ENCODE results near the gene PTGES2. TPM values are rescaled to one million over a fixed set of nuclear protein-coding genes. Genes with fewer than 3 reads are reported as not detected.
"Not testable (repeated sequence)": the region's sequence is repeated elsewhere in the genome, so short reads cannot be mapped to it uniquely, and the experiment has no call there.

Gene PTGES2
- total RNA-seq, 1 experiment from 2014 or later = 136 TPM

DNA sequence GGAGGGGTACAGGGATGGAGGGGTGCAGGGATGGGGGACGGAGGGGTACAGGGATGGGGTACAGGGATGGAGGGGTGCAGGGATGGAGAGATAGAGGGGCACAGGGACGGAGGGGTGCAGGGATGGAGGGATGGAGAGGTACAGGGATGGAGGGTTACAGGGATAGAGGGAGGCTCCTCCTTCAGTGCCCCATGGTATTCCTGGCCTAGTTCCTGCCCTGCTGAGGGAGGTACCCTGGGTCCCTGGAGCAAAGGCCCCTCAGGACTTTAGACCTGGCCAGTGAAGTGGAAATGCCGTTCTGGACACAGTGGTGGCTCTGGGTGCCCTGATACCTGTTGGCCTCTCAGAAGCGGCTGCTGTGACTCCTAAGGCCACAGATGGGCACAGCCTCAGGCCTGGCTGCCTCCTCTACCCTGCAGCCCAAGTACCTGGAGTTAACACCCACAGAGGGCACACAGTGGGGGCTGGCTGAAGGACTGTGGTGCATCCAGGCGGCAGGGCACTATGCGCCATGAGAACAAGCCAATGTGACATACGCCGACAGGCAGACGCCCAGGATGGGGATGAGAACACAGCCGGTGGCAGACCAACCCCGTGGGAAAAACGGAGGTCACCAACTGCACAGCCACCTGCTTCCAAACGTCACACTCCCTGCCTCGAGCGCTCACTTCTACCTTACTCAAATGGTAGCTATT, 8.4 kb downstream of the PTGES2 start:
- no peak for DNase-seq (ENCODE audit: low read depth)

DNA sequence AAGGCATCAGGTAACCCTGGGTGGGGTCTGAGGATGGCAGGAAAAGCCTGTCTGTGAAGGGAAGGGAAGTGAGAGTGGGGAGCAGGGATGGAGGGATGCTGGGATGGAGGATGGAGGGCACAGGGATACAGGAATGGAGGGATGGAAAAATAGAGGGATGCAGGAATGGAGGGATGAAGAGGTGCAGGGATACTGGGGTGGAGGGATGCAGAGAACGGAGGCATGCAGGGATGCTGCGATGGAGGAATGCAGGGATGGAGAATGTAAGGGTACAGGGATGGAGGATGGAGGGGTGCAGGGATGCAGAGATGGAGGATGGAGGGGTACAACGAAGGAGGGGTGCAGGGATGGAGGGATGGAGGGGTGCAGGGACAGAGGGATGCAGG, 9.1 kb downstream of the PTGES2 start:
- no peak for DNase-seq (ENCODE audit: low read depth)

DNA sequence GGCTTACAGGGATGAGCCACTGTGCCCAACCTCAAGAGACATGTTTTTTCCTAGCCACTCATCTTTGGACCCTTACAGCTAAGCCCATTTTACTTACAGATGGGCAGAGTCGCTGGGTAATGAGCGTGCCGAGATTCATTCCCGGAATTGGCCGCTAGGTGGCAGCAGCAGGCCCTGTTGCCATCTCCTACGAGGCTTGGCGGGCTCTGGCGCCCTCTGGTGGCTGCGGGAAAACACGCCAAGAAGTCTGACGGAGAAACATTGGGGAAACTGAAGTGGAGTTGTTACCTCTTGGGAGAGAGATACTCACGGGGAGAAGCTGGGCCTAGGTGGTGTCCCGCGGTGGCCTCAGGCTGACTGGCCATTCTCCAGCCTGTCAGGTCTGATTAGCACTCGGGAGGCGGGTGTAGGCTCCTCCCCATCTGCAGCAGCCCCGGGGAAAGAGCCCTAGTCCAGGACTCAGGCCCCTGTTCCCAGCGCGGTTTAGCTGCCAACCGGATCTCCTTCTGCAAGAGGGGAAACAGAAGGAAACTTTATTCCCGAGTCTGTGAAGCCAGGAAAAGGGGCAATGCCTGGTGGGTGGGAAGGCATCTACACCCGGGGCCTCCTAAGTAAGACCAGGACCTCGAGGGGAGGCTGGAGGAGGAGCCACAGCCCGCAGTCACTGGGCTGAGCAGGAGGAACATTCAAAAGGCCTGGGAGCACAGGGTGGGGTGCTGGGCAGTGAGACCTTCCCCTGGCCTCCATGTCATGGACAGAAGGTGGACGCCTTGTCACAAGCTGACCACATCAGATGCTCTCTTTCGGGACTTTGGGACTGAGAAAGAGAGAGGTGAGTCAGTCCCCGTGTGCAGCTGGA, 9.7 kb downstream of the PTGES2 start:
- peak; percentile 94 for DNase-seq (ENCODE audit: low read depth)

DNA sequence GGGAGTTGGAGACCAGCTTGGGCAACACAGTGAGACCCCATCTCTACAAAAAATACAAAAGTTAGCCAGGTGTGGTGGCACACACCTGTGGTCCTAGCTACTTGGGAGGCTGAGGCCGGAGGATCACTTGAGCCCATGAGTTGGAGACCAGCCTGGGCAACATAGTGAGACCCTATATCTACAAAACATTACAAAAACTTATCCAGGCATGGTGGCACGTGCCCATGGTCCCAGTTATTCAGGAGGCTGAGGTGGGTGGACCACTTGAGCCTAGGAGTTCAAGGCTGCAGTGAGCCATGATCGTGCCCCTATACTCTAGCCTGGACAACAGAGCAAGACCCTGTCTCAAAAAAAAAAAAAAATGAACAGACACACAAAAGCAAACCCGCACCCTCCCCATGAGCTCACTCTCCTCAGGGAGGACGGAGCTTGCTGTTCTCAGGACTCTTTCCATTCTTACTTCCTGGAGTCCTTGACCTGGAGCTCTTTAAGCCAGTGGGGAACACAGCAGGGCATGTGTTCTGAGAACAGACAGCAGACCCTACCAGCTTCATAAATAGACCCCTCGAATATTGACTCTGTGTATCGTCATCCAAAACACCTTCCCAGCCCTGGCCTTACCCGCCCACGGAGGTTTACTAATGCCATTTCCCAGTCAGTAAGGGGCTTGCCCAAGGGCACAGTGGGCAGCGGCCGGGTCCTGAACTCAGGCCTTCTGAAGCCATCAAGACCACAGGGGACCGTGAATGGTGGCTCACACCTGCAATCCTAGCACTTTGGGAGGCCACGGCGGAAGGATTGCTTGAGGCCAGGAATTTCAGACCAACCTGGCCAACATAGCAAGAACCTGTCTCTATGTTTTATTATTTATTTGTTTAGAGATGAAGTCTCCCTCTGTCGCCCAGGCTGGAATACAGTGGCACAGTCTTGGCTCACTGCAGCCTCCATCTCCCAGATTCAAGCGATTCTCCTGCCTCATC, 11.1 kb downstream of the PTGES2 start:
- DNase-seq (ENCODE audit: low read depth) = no peak

DNA sequence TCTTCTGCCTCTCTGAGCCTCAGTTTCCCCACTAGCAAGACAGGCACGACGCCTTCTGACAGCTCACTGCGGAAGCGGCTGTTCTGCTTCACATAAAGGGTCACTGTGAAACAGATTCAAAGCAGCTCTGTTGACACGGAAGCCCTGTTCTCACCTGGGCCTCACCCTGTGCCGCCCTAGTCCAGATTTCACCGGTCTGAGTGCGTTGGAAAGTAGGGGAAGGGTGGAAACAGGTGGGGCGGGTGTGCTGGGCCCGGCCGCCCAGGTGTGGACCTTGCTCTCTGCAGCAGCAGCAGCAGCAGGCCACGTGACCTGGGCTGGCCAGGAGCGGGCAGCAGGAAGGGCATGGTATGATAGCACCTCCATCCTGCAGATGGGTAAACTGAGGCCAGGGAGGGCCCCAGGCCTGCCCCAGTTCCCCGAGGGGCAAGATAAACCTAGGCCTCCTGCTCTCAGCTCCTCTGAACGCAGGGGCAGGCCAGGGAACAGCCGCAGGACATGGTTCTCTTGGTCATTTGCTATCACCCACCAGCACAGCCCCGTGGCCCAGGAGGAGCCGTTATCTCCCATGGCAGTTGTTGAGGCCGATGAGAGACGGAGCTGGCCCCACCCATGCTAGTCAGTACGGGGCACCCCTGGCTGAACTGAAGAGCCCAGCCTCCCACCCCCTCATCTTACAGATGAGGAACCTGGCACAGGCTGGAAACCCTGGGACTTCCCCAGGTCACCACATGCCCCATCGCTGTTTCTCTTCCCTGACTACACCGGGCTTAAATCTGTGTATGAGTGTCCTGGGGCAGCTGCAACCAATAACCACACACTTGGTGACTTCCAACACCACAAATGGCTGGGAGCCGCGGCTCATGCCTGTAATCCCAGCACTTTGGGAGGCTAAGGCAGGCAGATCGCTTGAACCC, 12.1 kb downstream of the PTGES2 start:
- no peak for DNase-seq (ENCODE audit: low read depth)

DNA sequence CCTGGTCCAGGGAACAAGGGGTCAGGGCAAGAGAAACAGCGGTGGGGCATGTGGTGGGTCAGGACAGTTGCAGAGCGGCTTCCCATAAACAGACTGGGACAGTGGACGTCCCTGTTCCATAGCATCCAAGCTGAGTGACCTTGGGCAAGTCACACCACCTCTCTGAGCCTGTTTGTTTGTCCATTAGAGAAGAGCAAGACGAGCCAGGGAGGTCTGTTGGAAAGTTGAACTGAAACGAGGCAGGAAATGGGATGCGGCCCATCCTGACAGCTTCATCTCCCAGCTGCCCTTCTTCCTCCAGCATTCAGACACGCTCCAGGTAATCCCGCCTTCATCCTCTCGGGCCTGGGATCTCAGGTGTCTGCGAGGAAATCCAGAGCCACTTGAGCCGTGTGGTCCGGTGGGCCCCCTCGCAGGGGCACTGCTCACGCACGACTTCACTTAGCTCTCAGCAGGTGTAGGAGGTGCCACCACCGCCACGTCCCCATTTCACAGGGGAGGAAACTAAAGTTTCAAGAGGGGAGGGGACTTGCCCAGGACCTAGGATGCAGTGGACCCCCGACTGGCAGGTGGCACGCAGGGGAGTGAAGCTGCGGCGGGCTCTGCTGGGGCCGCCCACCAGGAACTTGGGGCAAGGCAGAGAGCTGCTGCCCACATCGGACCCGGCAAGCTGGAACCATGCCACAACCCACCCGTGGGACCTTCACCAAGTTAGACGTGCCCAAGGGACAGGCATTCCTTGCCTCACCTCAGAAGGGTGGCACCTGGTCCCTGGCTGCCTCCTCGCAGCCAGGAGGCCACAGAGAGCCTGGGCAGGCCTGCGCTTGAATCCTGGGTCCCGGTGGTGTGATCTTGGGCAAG, 13.0 kb downstream of the PTGES2 start:
- DNase-seq (ENCODE audit: low read depth) = no peak

DNA sequence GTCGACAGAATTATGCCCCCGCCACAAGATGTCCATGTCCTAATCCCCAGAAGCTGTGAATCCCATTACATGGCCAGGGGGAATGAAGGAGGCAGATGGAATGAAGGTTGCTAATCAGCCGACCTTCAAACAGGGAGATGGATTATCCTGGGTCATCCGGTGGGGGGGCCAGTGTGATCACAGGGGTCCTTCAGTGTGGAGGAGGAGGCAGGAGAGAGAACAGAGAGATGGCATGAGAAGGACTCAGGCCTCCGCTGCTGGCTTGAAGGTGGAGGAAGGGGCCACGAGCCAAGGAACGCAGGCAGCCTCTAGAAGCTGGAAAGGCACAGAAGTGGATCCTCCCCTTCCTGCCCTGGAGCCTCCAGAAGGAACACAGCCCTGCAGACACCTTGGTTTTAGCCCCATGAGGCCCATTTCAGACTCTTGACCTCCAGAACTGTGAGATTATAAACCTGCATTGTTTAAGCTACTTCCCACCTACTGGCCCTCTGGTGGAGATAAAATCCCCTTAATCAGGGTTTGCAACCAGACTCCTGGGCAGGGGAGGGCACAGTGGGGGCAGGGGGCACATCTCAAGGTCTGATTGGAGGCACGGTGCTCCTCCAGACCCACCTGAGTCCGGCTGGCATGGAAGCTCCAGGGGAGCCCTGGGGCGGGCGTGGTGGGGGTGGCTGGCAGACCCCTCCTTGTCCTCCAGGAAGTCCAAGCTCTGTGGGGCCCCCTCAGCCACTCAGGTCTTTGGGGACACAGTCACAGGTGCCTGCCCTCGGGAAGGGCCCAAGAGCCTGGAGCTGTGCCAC, 13.8 kb downstream of the PTGES2 start:
- DNase-seq (ENCODE audit: low read depth) = no peak

DNA sequence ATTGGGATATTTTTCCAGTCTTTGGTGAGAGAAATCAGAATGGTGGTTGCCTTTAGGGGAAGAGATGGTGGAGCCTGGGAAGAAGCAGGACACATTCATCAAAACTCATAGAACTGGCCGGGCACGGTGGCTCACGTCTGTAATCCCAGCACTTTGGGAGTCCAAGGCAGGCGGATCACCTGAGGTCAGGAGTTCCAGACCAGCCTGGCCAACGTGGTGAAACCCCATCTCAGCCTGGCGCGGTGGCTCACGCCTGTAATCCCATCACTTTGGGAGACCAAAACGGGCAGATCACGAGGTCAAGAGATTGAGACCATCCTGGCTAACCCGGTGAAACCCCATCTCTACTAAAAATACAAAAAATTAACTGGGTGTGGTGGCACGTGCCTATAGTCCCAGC, 15.8 kb downstream of the PTGES2 start:
- not testable (repeated sequence) for DNase-seq (ENCODE audit: low read depth)

DNA sequence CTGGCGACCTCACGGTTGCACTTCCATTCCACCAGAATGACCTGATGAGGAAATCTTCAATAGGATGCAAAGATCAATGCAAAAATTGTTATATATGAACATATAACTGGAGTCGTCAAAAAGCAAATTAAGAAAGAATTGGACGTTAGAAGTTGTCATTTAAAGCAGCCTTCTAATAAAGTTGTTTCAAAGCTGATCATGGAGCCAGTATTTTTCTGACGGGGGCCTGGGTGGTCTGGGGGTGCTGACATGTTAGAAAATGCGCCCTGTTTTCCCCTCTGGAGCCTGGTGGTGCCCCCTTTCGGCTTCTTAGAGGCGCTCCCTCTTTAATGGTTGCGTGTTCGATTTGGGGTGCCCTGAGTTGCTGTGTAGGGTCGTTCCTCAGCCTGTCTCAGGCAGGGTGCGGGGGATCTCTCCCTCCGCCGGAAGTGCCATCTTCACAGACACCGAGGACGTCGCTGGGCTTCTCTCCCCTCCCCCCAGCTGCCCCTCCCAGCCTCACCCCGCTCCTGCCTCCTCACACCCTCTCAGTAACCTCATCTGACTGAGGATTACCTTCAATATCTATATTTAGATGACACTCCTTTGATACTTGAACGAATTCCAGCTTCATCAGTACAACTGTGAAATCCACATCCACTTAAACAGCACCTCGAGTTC, 18.3 kb downstream of the PTGES2 start:
- no peak for DNase-seq (ENCODE audit: low read depth)

DNA sequence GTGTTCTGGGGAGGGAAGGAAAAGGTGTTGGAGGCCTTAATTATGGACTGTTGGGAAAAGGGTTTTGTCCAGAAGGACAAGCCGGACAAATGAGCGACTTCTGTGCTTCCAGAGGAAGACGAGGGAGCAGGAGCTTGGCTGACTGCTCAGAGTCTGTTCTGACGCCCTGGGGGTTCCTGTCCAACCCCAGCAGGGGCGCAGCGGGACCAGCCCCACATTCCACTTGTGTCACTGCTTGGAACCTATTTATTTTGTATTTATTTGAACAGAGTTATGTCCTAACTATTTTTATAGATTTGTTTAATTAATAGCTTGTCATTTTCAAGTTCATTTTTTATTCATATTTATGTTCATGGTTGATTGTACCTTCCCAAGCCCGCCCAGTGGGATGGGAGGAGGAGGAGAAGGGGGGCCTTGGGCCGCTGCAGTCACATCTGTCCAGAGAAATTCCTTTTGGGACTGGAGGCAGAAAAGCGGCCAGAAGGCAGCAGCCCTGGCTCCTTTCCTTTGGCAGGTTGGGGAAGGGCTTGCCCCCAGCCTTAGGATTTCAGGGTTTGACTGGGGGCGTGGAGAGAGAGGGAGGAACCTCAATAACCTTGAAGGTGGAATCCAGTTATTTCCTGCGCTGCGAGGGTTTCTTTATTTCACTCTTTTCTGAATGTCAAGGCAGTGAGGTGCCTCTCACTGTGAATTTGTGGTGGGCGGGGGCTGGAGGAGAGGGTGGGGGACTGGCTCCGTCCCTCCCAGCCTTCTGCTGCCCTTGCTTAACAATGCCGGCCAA, 19.1 kb downstream of the PTGES2 start:
- no peak for DNase-seq (ENCODE audit: low read depth)

DNA sequence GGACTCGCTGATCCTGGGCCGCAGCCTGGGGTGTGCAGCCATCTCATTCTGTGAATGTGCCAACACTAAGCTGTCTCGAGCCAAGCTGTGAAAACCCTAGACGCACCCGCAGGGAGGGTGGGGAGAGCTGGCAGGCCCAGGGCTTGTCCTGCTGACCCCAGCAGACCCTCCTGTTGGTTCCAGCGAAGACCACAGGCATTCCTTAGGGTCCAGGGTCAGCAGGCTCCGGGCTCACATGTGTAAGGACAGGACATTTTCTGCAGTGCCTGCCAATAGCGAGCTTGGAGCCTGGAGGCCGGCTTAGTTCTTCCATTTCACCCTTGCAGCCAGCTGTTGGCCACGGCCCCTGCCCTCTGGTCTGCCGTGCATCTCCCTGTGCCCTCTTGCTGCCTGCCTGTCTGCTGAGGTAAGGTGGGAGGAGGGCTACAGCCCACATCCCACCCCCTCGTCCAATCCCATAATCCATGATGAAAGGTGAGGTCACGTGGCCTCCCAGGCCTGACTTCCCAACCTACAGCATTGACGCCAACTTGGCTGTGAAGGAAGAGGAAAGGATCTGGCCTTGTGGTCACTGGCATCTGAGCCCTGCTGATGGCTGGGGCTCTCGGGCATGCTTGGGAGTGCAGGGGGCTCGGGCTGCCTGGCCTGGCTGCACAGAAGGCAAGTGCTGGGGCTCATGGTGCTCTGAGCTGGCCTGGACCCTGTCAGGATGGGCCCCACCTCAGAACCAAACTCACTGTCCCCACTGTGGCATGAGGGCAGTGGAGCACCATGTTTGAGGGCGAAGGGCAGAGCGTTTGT, 19.9 kb downstream of the PTGES2 start:
- no peak for DNase-seq (ENCODE audit: low read depth)

DNA sequence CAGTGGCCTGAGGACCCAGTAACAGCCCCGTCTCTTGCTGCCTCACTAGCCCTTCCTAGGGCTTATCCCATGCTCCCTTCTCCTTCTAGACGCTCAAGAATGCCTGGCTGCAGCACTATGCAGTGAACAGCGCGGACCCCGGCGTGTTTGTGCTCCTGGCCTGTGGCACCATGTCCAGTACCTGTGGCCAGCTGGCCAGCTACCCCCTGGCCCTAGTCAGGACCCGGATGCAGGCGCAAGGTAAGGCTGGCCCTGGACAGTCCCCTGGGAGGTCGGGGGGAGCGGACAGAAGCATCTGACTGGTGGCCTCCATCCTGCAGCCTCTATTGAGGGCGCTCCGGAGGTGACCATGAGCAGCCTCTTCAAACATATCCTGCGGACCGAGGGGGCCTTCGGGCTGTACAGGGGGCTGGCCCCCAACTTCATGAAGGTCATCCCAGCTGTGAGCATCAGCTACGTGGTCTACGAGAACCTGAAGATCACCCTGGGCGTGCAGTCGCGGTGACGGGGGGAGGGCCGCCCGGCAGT, 20.5 kb downstream of the PTGES2 start:
- no peak for DNase-seq (ENCODE audit: low read depth)

DNA sequence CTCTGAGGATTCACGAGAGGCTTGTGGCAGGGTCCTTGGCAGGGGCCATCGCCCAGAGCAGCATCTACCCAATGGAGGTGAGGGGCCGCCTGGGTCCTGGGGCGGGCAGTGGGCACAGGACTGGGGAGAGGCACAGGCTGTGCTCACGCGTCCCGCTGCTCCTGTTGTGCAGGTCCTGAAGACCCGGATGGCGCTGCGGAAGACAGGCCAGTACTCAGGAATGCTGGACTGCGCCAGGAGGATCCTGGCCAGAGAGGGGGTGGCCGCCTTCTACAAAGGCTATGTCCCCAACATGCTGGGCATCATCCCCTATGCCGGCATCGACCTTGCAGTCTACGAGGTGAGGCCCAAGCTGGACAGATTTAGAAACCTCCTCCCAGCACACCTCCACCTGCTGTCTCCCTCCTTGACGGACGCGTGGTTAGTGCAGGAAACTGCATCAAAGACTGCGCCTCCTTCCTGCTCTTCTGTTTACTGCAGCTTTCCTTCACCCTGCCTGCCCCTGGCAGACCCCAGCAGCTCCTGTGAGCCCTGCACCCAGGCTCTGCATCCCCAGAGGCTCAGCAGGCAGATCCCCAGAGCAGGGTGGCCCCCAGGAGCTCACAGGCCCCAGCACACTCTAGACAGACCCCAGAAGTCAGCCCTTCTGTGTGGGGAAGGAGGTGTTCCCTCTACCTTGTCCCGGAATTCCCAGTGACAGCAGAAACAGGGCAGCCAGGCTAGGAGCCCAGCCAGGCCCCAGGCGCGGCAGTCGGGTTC, 21.2 kb downstream of the PTGES2 start:
- no peak for DNase-seq (ENCODE audit: low read depth)

DNA sequence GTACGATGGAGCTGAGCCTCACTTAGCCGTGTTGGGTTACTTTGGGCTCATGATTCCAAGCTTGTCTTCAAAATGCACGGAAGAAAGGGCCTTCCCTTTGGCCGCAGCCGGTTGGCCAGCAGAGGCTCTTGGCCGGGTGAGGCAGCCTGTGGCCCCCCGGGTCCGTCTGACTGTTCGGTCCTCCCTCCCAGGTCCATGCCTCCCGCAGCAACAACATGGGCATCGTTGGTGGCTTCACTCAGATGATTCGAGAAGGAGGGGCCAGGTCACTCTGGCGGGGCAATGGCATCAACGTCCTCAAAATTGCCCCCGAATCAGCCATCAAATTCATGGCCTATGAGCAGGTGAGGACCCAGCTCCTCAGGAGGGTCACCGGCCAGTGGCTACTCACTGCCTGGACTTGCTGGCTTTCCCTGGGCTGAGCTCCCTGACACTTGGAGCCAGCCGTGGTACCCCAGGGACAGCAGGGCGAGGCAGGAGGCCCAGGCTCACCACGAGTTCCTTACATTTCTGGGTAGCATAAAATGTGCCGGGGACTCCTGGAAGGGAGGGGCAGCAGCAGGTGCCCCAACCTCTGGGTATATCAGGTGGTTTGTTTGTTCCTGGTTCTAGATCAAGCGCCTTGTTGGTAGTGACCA, 21.9 kb downstream of the PTGES2 start:
- DNase-seq (ENCODE audit: low read depth) = no peak

DNA sequence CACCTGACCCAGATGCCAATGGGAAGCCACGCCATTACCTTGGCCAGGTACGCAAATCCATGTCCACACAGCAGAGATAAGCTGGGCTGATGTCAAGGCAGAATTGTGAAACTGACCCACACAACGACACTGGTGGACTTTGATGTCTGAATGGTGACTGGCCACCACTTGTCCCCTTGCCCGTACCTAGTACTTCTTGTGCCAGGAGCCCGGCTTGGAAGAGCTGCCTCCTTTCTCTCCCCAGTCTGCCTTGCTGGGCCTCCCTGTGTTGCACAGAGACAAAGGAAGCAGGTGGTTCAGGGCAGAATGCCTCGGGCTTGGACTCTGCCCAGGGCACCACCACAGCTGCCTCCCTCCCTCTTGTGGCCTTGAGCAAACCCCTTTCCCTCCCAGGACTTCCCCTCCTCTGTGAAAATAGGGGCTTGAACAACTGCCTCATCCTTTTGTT, 23.3 kb downstream of the PTGES2 start:
- DNase-seq (ENCODE audit: low read depth) = no peak

All from Daoy (cell line).